HG03571 (cell line): ENCODE data around the gene PSMD9.
"Not testable (repeated sequence)": the region's sequence is repeated elsewhere in the genome, so short reads cannot be mapped to it uniquely, and the experiment has no call there.

Source experiments
- ATAC-seq: cut with Tn5 transposase; IDR thresholded peaks from one replicate; pipeline ENCODE4 v1.9.1; 2021; ENCODE audit not compliant: unreplicated experiment

The PSMD9 gene

DNA sequence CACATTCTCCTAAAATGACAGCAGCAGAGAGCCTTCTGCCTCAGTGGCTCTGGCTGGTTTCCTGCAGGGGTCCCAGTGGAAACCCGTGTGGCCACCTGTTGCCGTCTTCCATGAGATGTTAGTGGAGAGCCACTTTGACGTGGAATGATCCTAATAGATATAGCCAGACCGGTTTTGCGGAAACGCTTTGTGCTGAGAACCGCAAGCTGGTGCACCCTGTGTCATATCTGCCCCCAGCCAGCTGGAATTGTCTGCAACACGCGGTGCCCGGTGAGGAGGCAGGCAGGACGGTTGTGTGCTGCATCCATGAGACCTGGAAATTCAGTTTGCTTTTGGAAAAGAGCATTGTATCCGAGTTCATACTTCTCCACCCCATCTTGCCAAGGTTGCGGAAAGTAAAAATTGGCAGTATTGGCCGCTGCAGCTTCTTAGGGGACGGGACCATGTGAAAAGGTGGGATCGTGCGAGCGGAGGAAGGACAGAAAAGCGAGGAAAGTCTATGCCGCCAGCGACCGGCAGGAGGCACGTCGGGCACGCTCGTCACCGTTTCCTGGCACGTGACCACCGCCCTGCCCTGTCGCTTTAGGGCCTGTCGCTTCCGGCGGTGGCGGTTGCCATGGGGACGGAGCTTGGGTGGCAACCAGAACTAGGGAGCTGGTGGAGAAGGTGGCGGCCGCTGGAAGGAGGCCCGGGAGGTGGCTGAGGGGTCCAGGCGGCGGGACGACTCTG is 29.5 kb downstream of the PSMD9 start, which contains the start of gene CFAP251:
TSS of gene CFAP251 (plus strand) at position 643 of the 729 bp plus-strand sequence. CDS start 2,714 bp downstream, outside the sequence.
- peak; percentile 99 for ATAC-seq

DNA sequence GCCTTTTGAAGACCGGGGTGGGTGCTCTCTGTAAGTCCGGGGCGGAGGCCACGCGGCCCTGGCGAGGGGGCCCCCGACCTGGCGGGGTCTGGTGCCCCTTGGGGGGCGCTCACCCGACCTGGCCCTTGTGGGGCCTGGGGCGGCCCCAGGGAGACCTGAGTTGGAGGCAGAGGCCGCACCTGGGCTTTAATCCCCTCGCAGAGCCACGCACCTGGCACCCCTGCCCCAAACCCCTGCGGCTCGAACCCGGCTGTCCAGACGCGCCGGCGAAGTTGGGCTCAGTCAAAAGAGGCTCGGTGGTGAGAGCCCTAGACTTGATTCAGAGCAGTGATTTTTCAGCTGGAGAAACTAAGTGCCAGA is 30.1 kb downstream of the PSMD9 start:
- ATAC-seq = peak; percentile 36

DNA sequence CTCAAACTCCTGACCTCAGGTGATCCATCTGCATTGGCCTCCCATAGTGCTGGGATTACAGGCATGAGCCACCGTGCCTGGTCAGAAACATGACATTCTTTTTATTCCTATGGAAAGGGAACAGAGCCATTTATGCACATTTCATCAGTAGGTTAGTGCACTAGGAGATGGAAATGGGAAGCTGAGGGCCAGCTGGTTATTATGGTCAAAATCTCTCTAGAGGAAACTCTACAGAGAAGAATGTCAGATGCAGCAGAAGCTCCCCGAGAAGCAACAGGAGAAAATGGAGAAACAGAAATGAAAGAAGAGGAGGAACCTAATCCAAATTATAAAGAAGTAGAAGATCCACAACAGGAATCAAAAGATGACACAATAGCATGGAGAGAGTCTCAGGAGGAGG is 32.5 kb downstream of the PSMD9 start:
- ATAC-seq = no peak

DNA sequence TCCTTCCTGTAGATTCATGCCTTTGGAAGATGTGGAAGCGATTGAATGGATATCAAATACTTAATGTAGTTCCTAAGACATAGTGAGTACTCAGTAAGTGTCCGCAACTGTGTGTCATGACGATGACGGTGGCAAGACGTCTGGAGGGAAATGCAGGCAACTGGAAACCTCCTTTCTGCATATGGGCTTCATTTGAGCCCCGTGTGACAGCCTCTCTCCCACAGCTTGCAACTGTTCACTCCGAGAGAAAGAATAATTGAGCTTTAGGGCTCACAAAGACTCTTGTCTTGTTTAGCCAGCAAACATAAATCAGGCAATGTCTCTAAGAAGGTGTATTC is 36.7 kb downstream of the PSMD9 start:
- ATAC-seq = no peak

DNA sequence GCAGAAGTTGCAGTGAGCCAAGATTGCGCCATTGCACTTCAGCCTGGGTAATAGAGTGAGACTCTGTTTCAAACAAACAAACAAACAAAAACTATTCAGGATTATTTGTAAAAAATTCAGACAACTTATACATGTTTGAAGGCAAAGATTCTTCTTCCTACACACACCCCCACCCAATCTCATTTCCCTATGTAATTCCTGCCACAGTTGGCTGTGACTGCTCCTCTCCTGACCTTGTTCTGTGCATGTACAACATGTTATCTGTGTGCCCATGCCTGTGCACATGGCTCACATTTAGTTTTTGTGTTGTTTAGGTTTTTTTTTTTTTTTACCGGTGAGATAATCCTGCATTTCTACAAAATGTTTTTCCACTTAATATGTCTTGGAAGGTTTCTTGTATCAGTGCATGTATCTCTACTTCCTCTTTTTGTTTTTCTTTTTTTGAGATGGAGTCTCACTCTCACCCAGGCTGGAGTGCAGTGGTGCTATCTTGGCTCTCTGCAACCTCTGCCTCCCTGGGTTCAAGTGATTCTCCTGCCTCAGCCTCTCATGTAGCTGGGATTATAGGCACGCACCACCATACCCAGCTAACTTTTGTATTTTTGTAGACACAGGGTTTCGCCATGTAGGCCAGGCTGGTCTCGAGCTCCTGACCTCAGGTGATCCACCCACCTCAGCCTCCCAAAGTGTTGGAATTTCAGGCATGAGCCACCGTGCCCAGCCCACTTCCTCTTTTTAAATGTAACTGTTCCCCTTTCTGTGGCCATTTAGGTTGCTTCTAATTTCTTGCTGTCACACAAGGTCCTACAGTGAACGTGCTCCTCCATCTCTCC is 38.5 kb downstream of the PSMD9 start:
- no peak for ATAC-seq

DNA sequence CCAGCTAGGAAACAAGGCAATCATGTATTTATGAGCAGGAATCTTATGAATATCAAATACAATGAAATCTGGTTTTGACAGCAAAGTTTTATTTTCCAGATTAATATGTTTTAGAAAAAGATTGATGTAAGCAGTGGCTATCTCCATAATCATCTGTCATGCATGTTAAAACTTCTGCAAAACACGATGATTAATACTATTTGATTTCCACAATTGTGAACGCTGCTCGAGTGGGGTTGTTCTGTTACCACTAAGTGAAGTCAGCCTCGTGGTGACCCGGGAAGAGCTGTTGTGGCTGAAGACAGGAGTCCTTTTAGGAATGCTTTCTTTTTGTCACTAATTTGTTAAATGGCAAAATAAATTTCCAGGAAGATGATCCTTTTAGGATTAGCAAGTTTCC is 39.2 kb downstream of the PSMD9 start:
- ATAC-seq = no peak

DNA sequence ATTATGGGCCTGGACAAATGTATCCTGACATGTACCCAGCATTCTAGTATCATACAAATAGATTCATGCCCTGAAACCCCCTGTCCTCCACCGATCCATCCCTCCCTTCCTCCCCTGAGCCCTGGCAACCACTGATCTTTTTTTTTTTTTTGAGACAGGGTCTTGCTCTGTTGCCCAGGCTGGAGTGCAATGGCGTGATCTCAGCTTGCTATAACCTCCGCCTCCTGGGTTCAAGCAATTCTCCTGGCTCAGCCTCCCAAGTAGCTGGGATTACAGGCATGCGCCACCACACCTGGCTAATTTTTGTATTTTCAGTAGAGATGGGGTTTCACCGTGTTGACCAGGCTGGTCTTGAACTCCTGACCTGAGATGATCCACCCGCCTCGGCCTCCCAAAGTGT is 41.0 kb downstream of the PSMD9 start:
- ATAC-seq = not testable (repeated sequence)

DNA sequence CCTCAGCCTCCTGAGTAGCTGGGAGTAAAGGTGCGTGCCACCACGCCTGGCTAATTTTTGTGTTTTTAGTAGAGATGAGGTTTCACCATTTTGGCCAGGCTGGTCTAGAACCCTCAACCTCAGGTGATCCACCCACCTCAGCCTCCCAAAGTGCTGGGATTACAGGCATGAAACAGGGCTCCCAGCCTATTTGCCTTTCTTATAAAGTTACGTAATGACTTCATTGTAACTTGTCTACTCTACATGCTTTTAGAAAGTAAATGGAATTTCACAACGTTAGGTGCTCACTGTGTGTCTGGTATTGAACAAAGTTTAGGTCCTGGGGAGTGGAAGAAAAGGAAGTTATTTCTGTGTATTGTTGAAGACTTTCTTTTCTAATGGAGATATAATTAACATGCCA is 42.3 kb downstream of the PSMD9 start:
- ATAC-seq = no peak

DNA sequence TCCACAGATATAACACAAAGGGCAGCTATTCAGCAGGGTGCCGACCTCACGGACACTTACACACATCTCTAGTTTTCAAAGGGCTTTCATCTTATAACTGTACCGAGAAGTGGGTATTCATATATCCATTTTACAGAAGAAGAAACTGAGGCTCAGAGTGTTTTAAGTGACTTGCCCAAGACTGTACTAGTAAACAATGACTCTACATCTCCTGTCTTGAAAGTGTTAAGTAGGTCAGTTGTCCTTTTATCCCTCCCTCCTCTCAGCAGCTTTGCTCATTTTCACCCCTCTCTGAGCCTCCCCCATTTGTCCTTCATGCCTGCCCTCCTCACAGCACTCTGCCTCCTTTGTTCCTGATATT is 43.6 kb downstream of the PSMD9 start:
- no peak for ATAC-seq

DNA sequence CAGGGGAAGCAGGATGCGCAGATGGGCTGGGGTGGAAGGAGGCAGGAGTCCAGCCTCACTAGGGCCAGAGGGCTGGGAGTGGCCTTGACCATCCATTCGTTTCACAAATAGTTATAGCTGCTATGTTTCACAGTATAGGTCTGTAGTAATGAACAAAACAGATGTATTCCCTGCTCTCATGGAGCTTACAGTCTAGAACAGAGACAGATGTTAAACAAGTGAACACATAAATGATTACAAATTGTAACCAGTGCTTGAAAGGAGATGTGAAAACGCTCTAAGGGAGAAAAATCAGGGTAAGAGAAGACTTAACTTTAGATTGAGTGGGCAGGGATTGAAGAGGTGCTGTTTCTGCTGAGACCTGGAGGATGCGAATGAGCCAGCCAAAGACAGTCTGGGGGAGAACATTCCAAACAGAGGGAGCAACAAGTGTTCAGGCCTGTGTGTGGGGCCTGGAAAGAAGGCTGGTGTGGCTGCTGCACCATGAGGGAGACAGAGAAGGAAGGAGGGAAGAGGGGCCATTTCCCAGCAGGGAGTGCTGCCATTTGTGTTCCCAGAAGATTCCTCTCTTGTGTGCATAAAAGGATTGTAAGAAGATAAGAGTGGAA is 44.4 kb downstream of the PSMD9 start:
- no peak for ATAC-seq

DNA sequence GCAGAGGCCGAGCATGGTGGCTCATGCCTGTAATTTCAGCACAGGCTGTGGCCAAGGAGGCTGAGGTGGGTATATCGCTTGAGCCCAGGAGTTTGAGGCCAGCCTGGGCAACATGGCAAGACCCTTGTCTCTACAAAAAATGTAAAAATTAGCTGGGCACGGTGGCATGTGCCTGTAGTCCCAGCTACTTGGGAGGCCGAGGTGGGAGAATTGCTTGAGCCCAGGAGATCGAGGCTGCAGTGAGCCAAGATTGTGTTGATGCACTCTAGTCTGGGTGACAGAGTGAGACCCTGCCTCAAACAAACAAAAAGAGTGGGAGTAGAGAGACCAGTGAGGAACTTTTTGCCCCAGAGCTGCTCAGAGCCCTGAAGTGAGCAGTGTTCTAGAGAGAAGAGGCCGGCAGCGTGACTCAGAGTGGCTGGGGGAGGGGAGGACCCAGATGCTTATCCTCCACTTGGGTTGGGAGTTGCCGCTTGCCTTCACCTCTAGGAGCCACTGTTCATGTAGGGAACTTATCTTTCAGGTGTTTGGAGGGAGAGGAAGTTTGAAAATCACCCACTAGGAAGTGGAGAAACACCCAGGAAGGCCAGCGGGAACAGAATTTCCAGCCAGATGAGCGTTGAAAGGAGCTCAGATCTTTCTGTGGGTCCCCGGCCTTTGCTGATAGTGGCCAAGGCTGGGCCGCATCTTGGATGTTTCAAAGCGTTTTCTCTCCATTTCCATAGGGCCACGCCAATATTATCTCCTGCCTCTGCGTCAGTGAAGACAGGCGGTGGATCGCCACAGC is 45.1 kb downstream of the PSMD9 start:
- no peak for ATAC-seq

DNA sequence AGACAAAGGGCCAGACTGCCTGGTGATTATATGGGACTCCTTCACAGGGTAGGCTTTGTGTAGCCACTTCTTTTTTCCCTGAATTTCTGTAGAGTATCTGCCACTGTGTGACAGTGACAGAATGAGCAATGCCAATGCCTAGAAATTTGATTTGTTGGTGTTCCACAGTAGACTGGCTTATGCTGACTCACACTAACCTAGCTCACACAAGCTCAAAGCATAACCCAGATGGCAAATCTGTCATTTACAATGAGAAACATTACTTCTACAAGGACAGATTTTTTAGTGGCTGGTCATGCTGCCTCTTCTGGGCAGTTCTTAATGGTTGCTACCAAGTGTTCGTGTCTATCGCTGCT is 45.7 kb downstream of the PSMD9 start:
- ATAC-seq = no peak

DNA sequence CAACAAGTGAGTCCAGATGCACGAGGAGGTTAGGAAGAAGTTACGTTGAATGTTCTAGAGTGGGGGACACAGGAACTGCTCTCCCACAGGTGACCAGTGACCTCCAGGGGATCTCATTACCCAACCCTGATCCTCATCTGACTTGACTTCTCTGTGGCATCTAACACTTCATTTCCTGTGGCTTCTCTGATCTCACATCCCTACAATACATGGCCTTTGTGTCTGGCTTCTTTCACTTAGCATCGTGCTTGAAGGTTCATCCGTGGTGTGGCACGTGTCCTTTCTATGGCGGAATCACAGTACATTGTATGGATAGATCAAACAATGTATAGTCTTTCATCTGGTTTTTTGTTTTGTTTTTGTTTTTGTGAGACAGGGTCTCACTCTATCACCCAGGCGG is 49.1 kb downstream of the PSMD9 start:
- ATAC-seq = no peak

DNA sequence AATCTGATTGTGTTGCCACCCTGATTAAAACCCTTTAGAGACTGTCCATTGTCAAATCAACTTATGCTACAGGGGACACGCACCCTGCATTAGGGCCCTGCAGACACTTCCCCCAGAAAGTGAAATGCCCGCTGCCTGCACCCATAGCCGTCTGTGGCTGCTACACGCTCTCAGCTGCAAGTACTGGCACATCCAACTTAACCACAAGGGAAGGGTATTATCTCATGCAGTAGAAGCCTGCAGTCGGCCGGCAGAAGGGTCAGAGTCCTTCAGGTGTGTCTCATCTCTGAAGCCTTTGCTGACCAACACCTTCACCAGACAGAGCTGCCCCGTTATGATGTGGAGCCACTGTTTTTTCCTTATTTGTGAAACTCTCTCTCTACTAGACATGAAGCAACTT is 50.6 kb downstream of the PSMD9 start:
- ATAC-seq = no peak

DNA sequence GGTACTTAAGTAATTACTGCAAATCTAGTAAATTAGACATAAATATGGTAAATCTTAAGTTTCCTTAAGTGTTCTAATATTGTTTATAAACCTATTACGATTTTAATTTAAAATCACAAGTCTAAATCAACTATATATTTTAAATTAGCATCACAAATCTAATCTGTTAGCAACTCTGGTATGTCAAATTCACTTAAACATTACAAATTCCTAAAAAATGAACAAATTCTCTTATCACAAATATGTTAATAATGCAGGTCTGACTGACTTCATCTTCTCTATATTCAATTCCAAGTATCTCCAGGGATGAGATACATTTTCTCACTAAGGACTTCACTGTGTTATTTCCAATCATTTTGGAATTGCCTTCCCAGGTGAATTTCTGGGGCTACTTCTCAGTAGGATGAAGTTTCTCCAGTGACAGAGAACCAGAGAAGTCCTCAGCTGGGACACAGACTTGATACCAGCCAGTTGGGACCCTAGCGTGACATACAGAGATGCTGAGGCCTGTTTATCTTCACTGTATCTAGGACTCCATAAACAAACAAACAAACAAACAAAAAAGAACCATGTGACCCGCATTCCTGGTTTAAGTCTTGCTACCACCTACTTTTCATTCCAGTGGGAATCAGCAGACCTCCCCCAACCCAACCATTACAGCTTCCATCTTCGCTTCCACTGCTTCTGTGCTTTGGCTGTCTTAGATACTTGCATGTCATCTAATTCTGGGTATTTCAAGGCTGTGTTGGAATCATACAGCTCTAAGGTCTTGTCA is 51.6 kb downstream of the PSMD9 start:
- no peak for ATAC-seq

DNA sequence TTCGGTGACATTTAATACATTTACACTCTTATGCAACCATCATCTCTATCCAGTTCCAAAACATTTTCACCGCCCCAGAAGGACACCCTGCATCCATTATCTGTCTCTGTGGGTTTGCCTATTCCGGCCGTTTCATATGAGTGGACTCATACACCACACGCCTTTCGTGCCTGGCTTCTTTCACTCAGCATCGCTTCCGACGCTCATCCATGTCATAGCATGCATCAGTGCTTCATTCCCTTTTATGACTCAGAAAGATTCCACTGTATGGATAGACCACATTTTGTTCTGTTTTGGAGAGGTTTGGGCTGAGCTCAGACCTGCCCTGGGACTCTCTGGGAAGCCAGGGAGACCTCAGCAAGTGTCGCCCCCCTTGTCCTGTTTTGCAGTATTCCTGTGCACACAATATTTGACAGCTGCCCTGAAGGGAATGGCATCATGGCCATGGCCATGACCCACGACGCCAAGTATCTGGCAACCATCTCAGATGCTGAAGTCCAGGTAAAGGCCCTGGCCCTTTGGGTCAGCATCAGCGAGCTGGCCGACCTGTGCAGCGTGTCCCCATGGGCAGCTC is 53.6 kb downstream of the PSMD9 start:
- ATAC-seq = no peak

DNA sequence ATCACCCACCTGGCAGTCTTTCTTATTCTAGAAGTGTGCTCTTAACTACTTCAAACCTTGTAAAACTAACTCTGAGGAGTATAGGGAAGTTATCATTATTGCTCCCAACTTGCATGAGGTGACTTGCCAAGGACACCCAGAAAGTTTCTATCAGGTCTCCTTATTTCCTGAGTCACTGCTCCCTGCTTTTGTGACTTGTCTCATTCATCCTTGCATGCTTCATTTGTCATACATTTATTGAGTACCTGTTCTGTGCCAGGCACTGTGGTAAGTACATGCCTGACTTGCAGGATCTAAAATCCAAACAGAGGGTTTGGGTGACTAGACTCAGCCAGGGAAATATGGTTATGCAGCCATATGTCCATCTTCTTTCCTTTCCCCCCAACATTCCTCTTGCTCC is 55.3 kb downstream of the PSMD9 start:
- ATAC-seq = no peak

DNA sequence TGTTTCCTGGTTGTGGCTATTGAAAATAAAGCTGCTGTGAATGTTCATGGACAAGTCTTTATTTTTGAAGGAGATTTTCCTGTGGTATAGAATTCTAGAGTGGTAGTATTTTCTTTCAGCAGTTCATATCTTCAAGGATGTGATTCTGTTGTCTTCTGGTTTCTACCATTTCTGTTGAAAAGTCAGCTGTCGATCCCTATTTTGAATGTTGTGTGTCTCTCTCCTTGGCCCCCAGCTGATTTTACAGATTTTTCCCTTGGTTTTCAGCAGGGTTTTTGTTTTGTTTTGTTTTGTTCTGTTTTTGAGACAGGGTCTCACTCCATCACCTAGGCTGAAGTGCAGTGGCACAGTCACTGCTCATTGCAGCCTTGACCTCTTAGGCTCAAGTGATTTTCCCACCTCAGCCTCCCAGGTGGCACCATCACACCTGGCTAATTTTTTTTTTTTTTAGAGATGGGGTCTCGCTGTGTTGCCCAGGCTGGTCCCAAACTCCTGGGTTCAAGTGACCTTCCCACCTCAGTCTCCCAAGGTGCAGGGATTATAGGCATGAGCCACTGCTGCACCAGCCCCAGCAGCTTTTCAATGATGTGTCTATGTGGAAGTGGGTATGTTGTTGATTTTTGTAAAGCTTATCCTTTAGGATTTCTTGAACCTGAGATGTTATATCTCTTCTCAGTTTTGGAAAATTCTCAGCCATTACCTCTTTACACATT is 57.9 kb downstream of the PSMD9 start:
- no peak for ATAC-seq

DNA sequence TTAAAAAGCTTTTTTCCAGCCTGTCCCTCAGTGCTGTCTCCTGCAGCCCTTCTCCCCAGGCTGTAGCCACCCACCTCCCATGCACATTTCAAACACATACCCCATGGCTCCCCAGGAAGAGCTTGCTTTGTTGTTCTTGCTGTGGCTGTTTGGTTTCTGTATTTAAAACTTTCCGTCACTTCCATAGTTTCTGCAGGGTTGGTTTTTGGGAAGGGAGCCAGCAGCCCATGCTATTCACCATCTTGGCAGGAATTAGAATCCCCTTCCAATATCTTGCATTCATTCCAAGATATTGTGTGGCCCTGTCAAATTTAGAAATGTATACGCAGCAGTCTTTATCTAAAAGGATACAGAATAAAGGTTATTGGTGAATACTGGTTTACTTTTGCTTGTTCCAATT is 59.4 kb downstream of the PSMD9 start:
- ATAC-seq = no peak
